ENCODE results near the gene ETS1.

The ETS1 gene

GRCh38 chr11:128587415-128587814 is at the start of gene ETS1:
ETS1 (minus strand) TSS chr11:128587558; CDS start chr11:128573130, 14,428 bp downstream.
- DNase-seq (ENCODE audit: low read depth) = peak; percentile 34

GRCh38 chr11:128634395-128634794 is 47.0 kb upstream of the ETS1 start:
- DNase-seq (ENCODE audit: low read depth) = no peak

GRCh38 chr11:128633384-128633965 is 46.1 kb upstream of the ETS1 start:
- DNase-seq (ENCODE audit: low read depth) = no peak

- peak; percentile 74 for DNase-seq (ENCODE audit: low read depth)
Observed at GRCh38 chr11:128632141-128632791, 44.9 kb upstream of the ETS1 start.

GRCh38 chr11:128630367-128631230 is 43.2 kb upstream of the ETS1 start:
- peak; percentile 86 for DNase-seq (ENCODE audit: low read depth)

- DNase-seq (ENCODE audit: low read depth) = no peak
Observed at GRCh38 chr11:128629516-128630106, 42.3 kb upstream of the ETS1 start.

- DNase-seq (ENCODE audit: low read depth) = no peak
Observed at GRCh38 chr11:128628686-128629085, 41.3 kb upstream of the ETS1 start.

GRCh38 chr11:128628325-128628673 is 40.9 kb upstream of the ETS1 start:
- DNase-seq (ENCODE audit: low read depth) = no peak

GRCh38 chr11:128627666-128628324 is 40.4 kb upstream of the ETS1 start:
- no peak for DNase-seq (ENCODE audit: low read depth)

- DNase-seq (ENCODE audit: low read depth) = no peak
Observed at GRCh38 chr11:128626913-128627665, 39.7 kb upstream of the ETS1 start.

GRCh38 chr11:128625746-128626145 is 38.4 kb upstream of the ETS1 start:
- DNase-seq (ENCODE audit: low read depth) = no peak

- no peak for DNase-seq (ENCODE audit: low read depth)
Observed at GRCh38 chr11:128625326-128625725, 38.0 kb upstream of the ETS1 start.

GRCh38 chr11:128624269-128625175 is 37.2 kb upstream of the ETS1 start:
- no peak for DNase-seq (ENCODE audit: low read depth)

- no peak for DNase-seq (ENCODE audit: low read depth)
Observed at GRCh38 chr11:128623091-128623490, 35.7 kb upstream of the ETS1 start.

GRCh38 chr11:128621601-128622501 is 34.5 kb upstream of the ETS1 start:
- DNase-seq (ENCODE audit: low read depth) = peak; percentile 98

GRCh38 chr11:128620309-128621100 is 33.1 kb upstream of the ETS1 start:
- peak; percentile 26 for DNase-seq (ENCODE audit: low read depth)

GRCh38 chr11:128619540-128620308 is 32.4 kb upstream of the ETS1 start:
- no peak for DNase-seq (ENCODE audit: low read depth)

- no peak for DNase-seq (ENCODE audit: low read depth)
Observed at GRCh38 chr11:128619007-128619406, 31.6 kb upstream of the ETS1 start.

All from ELR (cell line).